Central memory CD8-positive, alpha-beta T cell (primary cell): ENCODE results near the gene LETM1.

Experiments
- ATAC-seq: fragments of 150-1000 bp; cut with Tn5 transposase; replicated peaks from 2 replicates; pipeline ENCODE4 v1.10.0; 2022; ENCODE audit warnings: mild to moderate bottlenecking, moderate FRiP score, moderate number of reproducible peaks; ENCODE audit not compliant: poor library complexity, severe bottlenecking; ENCODE audit errors: extremely low read depth
- DNase-seq, 2 donors: peaks; one replicate each; pipeline ENCODE4 v3.0.0; 2021; ENCODE audit warnings: low spot score in 2 of 2
- H3K27ac Mint-ChIP-seq: one replicate; pipeline ENCODE4 v1.8.0; 2022; ENCODE audit warnings: low read depth, mild to moderate bottlenecking, moderate library complexity, mixed read lengths
- H3K27me3 Mint-ChIP-seq: one replicate; pipeline ENCODE4 v1.8.0; 2022; ENCODE audit warnings: mixed read lengths
- H3K36me3 Mint-ChIP-seq: one replicate; pipeline ENCODE4 v1.8.0; 2022; ENCODE audit warnings: mild to moderate bottlenecking, moderate library complexity, mixed read lengths; ENCODE audit not compliant: insufficient read depth
- H3K4me1 Mint-ChIP-seq: one replicate; pipeline ENCODE4 v1.8.0; 2022; ENCODE audit warnings: mixed read lengths
- H3K4me3 Mint-ChIP-seq: one replicate; pipeline ENCODE4 v1.8.0; 2022; ENCODE audit warnings: mild to moderate bottlenecking, moderate library complexity, mixed read lengths
- H3K9me3 Mint-ChIP-seq: one replicate; pipeline ENCODE4 v1.8.0; 2022; ENCODE audit warnings: mixed read lengths

LETM1 gene

GRCh38 chr4:1796486-1797204, 59.3 kb downstream of the LETM1 start:
- no peak for ATAC-seq
- Mint-ChIP-seq H3K27me3 (peaks cover 25% of the 10 kb centered on the region), H3K4me1 (no peaks in the 10 kb centered on the region), H3K36me3 (no peaks in the 10 kb centered on the region), H3K4me3 (peak overlapping the region; percentile 13), H3K27ac (no peak overlapping the region), H3K9me3 (no peaks in the 10 kb centered on the region)
- DNase-seq = no peak

DNA sequence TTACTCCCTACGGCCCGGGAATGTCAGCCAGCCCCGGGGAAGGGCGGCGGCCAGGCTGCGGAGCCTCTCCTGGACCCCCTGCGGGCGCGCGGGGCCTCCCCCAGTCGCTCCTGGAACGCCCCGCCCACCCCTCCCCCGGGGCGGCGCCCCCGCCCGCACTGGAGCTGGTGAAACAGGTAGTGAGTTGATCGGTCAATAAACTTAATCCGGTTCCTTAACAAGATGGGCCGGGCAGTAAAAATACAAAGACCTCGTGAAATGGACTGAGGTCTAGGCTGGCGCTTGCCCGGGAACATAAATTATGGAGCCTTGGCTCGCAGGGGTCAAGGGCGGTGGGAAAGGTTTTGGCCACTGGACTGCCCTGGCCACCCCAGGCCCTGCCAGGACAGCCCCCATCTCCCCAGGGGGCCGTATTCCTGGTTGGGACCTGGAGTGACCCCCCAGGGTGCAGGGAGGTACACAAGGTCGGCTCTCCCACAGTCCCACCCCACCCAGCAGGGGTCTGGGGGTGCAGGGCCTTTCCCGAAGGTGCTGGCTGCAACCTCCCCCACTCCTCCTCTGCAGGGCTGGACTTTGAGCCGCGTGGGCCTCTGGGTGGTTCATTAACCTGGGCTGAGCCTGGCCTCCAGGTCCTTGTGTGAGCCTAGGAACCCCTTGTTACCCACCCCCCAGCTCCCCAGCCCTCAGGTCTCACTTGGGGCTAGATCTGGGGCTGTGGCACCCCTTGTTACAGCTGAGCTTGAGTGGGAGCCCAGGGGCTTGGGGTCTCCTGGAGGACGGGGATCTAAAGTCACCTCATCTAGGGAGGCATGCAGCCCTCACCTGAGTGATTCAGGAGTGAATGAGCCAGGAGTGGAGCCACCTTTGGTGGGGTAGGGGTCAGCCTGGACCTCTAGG, 60.4 kb downstream of the LETM1 start:
- ATAC-seq (no peak), DNase-seq (no peak)
- H3K27ac Mint-ChIP-seq = no peak overlapping the region
- no peaks in the 10 kb centered on the region for H3K4me1 Mint-ChIP-seq
- H3K36me3 Mint-ChIP-seq = no peaks in the 10 kb centered on the region
- peaks cover 36% of the 10 kb centered on the region for H3K27me3 Mint-ChIP-seq
- H3K9me3 Mint-ChIP-seq = no peaks in the 10 kb centered on the region
- peak overlapping the region; percentile 4 for H3K4me3 Mint-ChIP-seq

- H3K9me3 Mint-ChIP-seq = no peaks in the 10 kb centered on the region
- ATAC-seq (no peak), DNase-seq (no peak)
- H3K36me3 Mint-ChIP-seq = no peaks in the 10 kb centered on the region
- H3K4me3 Mint-ChIP-seq = peak overlapping the region; percentile 4
- H3K4me1 Mint-ChIP-seq = no peaks in the 10 kb centered on the region
- peaks cover 41% of the 10 kb centered on the region for H3K27me3 Mint-ChIP-seq
- H3K27ac Mint-ChIP-seq = no peak overlapping the region
These were observed 61.1 kb downstream of the LETM1 start for GRCh38 chr4:1794809-1795298.

GRCh38 chr4:1793940-1794808, 61.8 kb downstream of the LETM1 start:
- Mint-ChIP-seq H3K4me1 (no peaks in the 10 kb centered on the region), H3K36me3 (no peaks in the 10 kb centered on the region), H3K27ac (no peak overlapping the region), H3K4me3 (no peak overlapping the region), H3K27me3 (peaks cover 41% of the 10 kb centered on the region), H3K9me3 (no peaks in the 10 kb centered on the region)
- ATAC-seq (no peak), DNase-seq (no peak)

DNA sequence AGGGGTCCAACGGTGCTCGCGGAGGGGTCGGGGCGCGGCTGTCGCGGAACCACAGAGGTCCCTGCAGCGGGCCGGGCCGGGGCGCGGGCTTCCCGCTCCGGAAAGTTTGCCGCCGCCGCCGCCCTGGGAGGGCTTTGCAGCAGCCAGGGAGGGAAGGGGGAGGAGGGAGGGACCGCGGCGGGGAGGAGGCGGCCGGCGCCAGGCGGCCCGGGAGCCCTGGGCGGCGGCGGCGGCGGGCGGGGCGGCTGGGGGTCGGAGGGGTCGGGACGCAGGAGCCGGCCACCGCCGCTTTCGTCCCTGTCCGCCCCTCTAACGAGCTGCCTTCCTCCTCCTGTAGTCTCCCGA, 62.5 kb downstream of the LETM1 start:
- Mint-ChIP-seq H3K4me3 (no peak overlapping the region), H3K9me3 (no peaks in the 10 kb centered on the region), H3K27me3 (peaks cover 35% of the 10 kb centered on the region), H3K27ac (no peak overlapping the region), H3K36me3 (no peaks in the 10 kb centered on the region), H3K4me1 (no peaks in the 10 kb centered on the region)
- DNase-seq (no peak), ATAC-seq (no peak)

- DNase-seq (no peak), ATAC-seq (peak; percentile 42)
- H3K9me3 Mint-ChIP-seq = no peaks in the 10 kb centered on the region
- H3K4me3 Mint-ChIP-seq = peak within 1 kb of the TSS; percentile 57
- peaks cover 34% of the 10 kb centered on the region for H3K27me3 Mint-ChIP-seq
- H3K4me1 Mint-ChIP-seq = no peaks in the 10 kb centered on the region
- no peaks in the 10 kb centered on the region for H3K36me3 Mint-ChIP-seq
- no peak within 1 kb of the TSS for H3K27ac Mint-ChIP-seq
These were observed 63.0 kb downstream of the LETM1 start, which contains the start of gene FGFR3 for GRCh38 chr4:1792832-1793495. Gene FGFR3, plus strand, starts transcription at chr4:1793293. Its CDS starts 642 bp downstream, at chr4:1793935.

DNA sequence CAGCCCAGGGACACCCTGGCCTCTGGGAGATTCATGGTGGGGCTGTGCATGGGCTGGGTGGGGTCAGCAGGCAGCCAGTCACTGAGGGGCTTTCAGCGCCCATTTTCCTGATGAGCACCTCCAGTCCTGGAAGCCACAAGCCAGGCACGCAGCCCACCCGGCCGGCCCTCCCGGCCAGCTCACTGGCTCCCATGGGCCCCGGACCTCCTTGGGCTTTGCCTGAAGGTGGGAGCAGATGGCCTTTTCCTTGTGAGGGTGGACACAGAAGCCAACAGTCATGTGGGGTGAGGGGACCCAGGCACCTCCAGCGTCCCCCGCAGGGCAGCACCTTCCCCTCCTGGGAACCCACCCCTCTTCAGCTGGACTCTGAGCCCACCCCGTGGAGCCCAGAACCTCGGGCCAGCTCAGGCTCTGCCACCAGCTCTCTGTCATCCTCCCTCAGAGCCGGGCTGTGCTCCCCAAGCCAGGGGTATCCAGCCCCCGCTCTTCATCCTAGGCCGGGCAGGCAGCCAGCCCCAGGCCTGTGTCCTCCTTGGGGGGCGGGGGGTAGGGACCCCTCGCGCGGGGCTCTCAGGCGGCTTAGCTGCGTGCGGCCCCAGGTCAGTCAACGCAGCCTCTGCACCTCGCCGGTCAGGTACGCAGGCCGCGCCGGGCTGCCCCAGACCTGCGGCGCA, 63.7 kb downstream of the LETM1 start:
- no peaks in the 10 kb centered on the region for H3K36me3 Mint-ChIP-seq
- ATAC-seq (no peak), DNase-seq (no peak)
- peak overlapping the region; percentile 57 for H3K4me3 Mint-ChIP-seq
- peaks cover 34% of the 10 kb centered on the region for H3K27me3 Mint-ChIP-seq
- H3K9me3 Mint-ChIP-seq = no peaks in the 10 kb centered on the region
- H3K27ac Mint-ChIP-seq = peak overlapping the region; percentile 44
- H3K4me1 Mint-ChIP-seq = no peaks in the 10 kb centered on the region

GRCh38 chr4:1790005-1790404, 66.0 kb downstream of the LETM1 start:
- Mint-ChIP-seq H3K27ac (no peak overlapping the region), H3K9me3 (no peaks in the 10 kb centered on the region), H3K4me3 (no peak overlapping the region), H3K4me1 (no peaks in the 10 kb centered on the region), H3K27me3 (peaks cover 19% of the 10 kb centered on the region), H3K36me3 (no peaks in the 10 kb centered on the region)
- no peak for ATAC-seq
- DNase-seq = no peak

- H3K36me3 Mint-ChIP-seq = no peaks in the 10 kb centered on the region
- ATAC-seq (no peak), DNase-seq (no peak)
- H3K4me1 Mint-ChIP-seq = no peaks in the 10 kb centered on the region
- H3K27me3 Mint-ChIP-seq = peaks cover 19% of the 10 kb centered on the region
- no peak overlapping the region for H3K4me3 Mint-ChIP-seq
- no peaks in the 10 kb centered on the region for H3K9me3 Mint-ChIP-seq
- H3K27ac Mint-ChIP-seq = no peak overlapping the region
These were observed 66.4 kb downstream of the LETM1 start for GRCh38 chr4:1789552-1789951.

DNA sequence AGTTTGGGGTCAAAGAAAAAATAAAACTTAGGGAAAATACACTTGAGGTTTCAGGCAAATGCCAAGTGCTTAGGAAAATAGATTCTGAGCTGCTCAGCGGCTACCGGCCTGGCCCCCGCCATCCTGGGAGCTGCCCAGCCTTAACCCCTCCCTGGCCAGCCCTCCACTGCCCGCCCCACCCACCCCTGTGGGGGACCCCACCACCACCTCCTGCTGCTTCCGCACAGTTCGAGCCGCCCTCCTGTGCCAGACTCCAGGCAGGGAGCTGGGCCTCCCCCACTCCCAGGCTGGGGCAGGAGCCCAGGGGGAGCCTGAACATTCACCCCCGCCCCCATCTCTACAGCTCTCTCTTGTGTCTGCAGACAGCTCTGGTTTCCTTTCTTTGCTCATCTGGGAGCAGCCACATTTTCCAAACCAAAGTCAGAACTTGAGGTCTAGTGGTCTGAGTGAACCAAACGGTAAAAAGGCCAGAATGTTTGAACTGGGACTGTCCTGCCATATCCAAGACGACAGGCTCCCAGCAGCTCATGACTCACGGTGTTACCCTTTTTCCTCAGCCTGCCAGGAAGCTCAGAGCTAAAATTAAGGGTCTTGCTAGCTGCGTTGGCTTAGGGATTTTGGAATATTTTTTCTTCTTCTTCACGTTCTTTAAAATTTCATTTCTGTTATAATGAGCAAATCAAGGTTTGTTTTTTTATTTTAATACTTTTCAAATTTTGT, 67.5 kb downstream of the LETM1 start:
- ATAC-seq = no peak
- H3K4me3 Mint-ChIP-seq = no peak overlapping the region
- DNase-seq = no peak
- peaks cover 19% of the 10 kb centered on the region for H3K27me3 Mint-ChIP-seq
- no peak overlapping the region for H3K27ac Mint-ChIP-seq
- H3K4me1 Mint-ChIP-seq = no peaks in the 10 kb centered on the region
- H3K9me3 Mint-ChIP-seq = no peaks in the 10 kb centered on the region
- no peaks in the 10 kb centered on the region for H3K36me3 Mint-ChIP-seq

- ATAC-seq = no peak
These were observed 68.4 kb downstream of the LETM1 start for GRCh38 chr4:1787411-1788077.

More at GRCh38 chr4:1787411-1788077, 68.4 kb downstream of the LETM1 start:
- Mint-ChIP-seq H3K36me3 (no peaks in the 10 kb centered on the region), H3K27me3 (peaks cover 19% of the 10 kb centered on the region), H3K9me3 (no peaks in the 10 kb centered on the region), H3K27ac (no peak overlapping the region), H3K4me1 (no peaks in the 10 kb centered on the region), H3K4me3 (no peak overlapping the region)
- DNase-seq = no peak
